ENCODE data around the gene UBC.
"Not testable (repeated sequence)": the region's sequence is repeated elsewhere in the genome, so short reads cannot be mapped to it uniquely, and the experiment has no call there.

The UBC gene

DNA sequence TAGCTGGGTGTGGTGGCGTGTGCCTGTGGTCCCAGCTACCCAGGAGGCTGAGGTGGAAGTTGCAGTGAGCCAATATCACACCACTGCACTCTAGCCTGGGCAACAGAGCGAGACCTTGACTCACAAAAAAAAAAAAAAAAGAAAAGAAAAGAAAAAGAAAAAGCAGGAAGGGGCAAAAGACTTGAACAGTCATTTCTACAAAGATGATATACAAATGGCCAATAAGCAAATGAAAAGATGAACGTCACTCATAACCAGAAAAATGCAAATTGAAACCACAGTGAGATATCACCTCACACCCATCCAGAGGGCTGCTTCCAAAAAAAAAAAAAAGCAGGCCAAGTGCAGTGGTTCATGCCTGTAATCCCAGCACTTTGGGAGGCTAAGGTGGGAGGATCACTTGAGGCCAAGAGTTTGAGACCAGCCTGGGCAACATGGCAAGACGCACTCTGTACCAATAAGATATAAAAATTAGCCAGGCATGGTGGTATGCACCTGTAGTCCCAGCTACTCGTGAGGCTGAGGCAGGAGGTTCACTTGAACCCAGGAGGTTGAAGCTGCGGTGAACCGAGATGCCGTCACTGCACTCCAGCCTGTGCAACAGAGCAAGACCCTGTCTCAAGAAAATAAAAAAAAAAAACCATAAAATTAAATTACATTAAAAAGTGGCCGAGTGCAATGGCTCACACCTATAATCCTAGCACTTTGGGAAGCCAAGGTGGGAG, 20.5 kb downstream of the UBC start:
- TF ChIP-seq CTCF (IDR thresholded peaks at IDR 0.05; ENCODE audit: low read depth, low read length, missing control alignments), result no peak
- no peak overlapping the region for H3K4me3 ChIP-seq (ENCODE audit: low read depth, low read length)
- DNase-seq (ENCODE audit: low read depth), result no peak

DNA sequence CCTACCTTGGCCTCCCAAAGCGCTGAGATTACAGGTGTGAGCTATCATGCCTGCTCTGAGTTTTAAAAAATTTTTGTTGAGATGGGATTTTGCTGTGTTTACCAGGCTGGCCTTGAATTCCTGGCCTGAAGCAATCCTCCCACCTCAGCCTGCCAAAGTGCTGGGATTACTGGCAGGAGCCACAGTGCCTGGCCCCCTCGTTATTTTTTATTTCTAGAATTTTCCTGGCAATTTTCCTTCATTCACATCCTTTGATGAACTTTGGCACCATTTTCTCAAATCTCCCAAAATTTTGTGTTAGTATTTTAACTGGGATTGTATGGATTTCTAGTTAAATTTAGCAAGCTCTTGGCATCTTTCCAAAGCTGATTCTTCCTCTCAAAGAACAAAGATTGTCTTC, 26.2 kb downstream of the UBC start:
- no peak for TF ChIP-seq CTCF (IDR thresholded peaks at IDR 0.05; ENCODE audit: low read depth, low read length, missing control alignments)
- no peak for DNase-seq (ENCODE audit: low read depth)
- H3K4me3 ChIP-seq (ENCODE audit: low read depth, low read length), result no peak overlapping the region

- H3K4me3 ChIP-seq (ENCODE audit: low read depth, low read length); DNase-seq (ENCODE audit: low read depth): not testable (repeated sequence)
These were observed 26.7 kb downstream of the UBC start for GRCh38 chr12:124887766-124888165.

DNA sequence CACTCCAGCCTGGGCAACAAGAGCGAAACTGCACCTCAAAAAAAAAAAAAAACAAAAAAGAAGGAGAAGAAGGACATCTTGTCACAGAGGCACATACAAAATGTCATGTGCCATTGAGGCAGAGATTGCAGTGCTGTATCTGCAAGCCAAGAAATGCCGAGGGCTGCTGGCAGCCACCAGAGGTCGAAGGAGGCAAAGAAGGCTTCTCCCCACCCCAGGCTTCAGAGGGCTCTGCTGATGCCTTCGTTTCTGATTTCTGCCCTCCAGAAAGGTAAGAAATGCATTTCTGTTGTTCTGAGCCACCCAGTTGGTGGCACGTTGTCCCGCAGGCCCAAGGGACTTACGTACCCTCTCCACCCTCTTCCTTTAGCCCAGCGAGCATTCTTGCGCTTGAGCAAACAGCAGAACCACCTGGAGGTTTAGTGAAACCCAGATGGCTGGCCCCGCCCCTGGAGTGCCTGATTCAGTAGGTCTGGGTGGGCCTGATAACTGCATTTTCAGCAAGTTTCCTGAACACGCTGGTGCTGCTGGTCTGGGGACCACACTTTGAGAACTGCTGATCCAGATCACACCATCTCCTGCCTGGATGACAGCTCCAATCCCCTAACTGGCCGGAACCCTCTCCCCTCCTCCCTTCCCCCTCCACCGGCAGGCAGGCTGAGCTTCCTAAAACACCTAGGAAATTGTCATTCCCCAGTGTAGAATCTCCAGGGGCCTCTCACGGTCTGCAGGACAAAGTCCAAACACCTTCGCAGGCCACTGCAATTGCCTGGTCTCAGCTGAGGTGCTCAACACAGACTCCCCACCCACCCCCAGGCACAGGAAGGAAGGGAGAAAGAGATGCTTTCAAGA, 29.6 kb downstream of the UBC start:
- H3K4me3 ChIP-seq (ENCODE audit: low read depth, low read length), result peak overlapping the region; percentile 3; the same call in 1 of the 2 replicates
- peak; percentile 33 for TF ChIP-seq CTCF (IDR thresholded peaks at IDR 0.05; ENCODE audit: low read depth, low read length, missing control alignments)
- DNase-seq (ENCODE audit: low read depth), result peak; percentile 79

GRCh38 chr12:124883263-124884130, 31.0 kb downstream of the UBC start:
- no peak for DNase-seq (ENCODE audit: low read depth)
- H3K4me3 ChIP-seq (ENCODE audit: low read depth, low read length), result no peak overlapping the region
- no peak for TF ChIP-seq CTCF (IDR thresholded peaks at IDR 0.05; ENCODE audit: low read depth, low read length, missing control alignments)

- DNase-seq (ENCODE audit: low read depth), result no peak
- TF ChIP-seq CTCF (IDR thresholded peaks at IDR 0.05; ENCODE audit: low read depth, low read length, missing control alignments), result no peak
- H3K4me3 ChIP-seq (ENCODE audit: low read depth, low read length), result no peak overlapping the region
These were observed 33.3 kb downstream of the UBC start for GRCh38 chr12:124881123-124881522.

DNA sequence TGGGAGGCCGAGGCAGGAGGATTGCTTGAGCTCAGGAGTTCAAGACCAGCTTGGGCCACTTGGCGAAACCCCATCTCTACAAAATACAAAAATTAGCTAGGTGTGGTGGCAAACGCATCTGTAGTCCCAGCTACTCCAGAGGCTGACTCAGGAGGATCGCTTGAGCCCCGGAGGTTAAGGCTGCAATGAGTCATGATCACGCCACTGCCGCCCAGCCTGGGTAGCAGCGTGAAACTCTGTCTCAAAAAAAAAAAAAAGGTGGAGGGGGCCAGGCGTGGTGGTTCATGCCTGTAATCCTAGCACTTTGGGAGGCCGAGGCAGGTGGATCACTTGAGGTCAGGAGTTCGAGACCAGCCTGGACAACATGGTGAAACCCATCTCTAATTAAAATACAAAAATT, 34.1 kb downstream of the UBC start:
- not testable (repeated sequence) for DNase-seq (ENCODE audit: low read depth); H3K4me3 ChIP-seq (ENCODE audit: low read depth, low read length)
